EH (cell line): Measurements from ENCODE around the gene AP2M1.

Experiments
- DNase-seq: peaks from one replicate; pipeline ENCODE4 v3.0.0-alpha.2; 2015; ENCODE audit warnings: low read depth

AP2M1 gene

DNA sequence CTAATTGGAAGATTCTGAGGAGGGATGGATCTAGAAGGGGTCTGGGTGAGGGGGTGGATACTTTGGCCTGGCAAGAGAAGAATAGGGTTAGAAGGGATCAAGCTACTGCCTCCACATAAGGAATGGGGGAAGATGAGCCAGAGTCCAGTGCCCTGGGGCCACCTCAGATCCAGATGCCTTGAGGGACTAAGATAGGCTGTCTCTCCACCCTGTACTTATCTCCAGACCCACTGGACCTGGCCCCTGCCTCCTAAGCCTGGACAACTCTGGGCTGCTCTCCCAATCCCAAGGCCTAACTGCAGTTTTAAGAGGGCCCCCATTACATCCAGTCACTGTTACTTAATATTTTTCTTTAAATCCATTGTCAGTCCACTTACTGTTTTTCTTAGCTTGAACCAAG is 17.4 kb upstream of the AP2M1 start:
- DNase-seq, result no peak

DNA sequence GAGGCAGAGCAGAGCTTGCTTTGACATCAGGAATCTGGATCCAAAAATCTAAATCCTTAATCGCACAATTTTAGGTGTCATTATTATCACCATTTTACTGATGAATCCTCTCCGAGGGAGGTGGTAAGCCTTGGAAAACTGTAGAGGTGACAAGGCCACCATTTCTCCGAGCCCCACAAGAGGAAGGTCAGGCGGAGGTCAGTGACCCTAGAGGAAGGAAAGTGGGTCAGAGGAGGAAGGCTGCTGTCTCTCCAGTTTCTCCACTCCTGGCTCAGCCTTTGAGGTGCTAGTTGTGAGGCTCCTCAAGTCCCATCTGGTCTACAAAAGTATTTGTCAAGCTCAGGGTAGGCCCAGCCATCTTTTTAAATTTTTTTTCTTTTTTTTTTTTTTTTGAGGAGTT is 16.3 kb upstream of the AP2M1 start:
- no peak for DNase-seq

DNA sequence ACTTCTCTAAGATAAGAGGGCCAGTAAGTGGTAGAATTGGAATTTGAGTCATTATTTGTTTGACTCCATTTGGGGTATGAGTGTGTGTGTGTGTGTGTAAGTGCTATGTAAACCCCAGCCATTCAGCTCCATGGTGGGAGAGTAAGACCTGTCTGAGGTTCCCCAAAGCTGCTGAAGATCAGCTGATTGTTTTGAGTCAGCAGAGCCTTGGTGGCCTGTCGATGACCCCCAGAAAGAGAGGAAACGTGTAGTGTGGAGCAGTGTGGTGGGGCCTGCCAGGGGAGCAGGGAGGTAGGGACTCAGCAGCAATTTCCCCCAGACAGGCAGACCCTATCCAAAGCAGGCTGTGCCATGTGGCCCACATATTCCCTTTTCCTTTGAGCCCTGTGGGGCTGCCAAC is 14.2 kb upstream of the AP2M1 start:
- peak; percentile 67 for DNase-seq

DNA sequence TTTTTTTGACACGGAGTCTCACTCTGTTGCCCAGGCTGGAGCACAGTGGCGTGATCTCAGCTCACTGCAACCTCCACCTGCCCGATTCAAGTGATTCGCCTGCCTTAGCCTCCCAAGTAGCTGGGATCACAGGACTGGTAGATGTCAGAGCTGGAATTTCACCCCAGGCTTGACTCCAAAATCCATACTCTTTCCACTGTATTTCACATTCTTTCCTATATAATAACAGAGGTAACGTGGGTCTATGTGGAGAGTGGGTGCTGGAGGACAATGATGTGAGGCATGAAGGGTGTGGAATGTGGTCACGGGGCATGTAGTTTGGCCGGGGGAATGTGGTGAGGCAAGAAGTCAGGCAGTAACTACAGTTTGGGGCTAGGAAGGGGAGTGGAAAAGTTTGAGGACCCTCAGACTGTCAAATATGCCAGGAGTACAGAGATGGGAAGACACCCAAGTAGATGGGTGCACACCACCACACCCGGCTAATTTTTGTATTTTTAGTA is 12.0 kb upstream of the AP2M1 start:
- peak; percentile 61 for DNase-seq

DNA sequence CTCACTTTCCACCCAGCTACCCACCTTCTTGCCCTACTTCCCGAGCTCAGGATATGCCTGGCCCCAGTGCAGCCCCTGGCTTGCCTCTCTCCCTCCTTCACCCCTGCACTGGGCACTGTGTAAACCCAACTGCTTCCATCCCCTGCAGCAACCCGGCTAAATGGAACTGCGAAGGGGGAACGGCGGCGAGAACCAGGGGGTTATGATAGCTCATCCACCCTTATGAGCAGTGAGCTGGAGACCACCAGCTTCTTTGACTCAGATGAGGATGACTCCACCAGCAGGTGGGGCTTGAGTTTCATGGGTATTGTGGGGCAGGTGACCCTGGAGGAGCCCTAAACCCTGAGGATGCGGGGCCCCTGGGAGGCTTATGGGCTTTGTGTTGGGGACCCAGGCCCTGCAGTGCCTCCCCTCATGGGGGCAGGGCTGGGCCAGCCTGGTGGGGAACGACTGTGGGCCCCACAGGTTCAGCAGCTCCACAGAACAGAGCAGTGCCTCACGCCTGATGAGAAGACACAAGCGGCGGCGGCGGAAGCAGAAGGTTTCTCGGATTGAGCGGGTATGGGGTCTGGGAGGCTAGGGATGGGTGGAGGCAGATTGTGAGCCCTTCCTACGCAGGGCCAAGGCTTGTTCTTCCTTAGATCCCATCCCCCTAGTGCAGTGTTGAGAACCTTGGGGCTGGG is 9.9 kb upstream of the AP2M1 start:
- DNase-seq, result no peak

DNA sequence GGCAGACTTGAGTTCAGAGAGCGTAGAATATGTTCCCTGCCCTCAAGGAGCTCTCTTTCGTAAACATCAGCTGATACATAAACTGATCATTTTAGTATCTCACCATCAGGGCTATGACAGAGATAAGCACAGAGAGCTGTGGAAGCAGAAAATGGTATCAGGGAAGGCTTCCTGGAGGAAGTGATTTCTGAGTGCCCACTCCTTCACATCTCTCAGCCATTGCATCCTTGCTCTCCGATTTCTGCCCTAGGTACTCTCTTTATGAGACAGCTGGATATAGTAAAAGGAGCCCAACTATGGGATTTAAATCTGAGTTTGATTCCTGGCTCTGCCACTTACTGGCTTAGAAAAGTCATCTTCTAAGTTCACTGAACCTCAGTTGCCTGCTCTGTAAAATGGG is 9.1 kb upstream of the AP2M1 start:
- no peak for DNase-seq

DNA sequence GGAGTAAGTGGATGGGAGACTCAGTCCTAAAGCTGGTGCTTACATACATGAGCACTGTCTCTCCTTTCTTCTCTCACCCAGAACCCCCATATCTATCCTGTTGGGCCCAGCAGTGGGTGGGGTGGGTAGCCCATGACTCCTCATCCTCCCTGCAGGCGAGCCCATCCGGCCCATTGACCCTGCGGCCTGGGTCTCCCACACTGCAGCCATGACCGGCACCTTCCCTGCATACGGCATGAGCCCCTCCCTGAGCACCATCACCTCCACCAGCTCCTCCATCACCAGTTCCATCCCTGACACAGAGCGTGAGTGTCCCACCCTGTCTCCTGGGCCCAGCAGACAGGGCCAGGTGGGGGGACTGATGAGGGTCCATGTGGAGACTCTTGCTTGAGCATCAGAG is 8.0 kb upstream of the AP2M1 start:
- no peak for DNase-seq

DNA sequence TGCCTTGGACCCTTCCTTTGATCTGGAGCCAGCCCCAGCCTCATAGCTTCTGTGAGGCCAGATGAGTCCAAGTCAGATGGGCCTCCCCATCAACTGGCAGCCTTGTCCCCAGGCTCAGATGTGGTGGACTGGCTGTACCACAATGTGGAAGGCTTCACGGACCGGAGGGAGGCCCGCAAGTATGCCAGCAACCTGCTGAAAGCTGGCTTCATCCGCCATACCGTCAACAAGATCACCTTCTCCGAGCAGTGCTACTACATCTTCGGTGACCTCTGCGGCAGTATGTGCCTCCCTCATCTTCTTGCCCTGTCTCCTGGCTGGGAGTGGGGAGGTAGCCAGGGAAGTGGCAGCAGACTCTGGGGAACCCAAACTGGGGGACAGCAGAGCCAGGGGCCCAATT is 6.9 kb upstream of the AP2M1 start:
- no peak for DNase-seq

DNA sequence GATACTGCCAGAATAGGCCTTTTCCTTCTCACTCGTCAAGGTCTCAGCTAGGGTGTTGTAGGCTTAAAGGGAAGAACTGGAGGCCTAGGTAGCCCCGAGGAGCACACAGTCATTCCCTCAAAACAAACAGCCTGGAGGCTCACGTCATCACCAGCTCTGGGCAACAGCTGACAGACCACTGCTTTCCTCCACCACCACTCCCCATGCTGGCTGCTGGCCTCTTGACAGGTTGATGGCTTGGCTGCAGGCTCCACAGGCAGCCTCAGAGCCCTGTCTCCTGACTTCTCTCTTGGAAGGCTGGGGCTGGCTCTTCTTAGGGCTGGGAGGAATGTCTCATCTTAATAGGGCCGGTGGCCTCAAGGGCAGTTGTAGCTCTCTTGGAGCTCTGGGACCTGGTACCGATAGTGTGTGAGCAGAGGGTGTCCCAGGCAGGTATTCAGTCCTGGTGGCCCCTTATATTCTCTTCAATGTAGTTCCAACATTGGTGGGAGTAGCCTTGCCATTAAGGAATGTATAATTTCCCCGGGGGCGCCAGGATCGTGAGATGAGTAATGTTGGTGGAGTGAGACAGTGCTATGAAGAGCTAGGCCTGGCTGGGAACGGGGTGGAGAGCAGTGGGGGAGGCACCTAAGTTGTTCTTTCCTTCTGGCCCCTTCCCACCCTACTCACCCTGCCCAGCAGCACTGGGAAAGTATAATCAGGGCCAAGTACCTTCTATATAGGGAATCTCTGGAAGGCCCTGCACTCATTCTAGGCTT is 6.1 kb upstream of the AP2M1 start:
- DNase-seq, result peak; percentile 90

DNA sequence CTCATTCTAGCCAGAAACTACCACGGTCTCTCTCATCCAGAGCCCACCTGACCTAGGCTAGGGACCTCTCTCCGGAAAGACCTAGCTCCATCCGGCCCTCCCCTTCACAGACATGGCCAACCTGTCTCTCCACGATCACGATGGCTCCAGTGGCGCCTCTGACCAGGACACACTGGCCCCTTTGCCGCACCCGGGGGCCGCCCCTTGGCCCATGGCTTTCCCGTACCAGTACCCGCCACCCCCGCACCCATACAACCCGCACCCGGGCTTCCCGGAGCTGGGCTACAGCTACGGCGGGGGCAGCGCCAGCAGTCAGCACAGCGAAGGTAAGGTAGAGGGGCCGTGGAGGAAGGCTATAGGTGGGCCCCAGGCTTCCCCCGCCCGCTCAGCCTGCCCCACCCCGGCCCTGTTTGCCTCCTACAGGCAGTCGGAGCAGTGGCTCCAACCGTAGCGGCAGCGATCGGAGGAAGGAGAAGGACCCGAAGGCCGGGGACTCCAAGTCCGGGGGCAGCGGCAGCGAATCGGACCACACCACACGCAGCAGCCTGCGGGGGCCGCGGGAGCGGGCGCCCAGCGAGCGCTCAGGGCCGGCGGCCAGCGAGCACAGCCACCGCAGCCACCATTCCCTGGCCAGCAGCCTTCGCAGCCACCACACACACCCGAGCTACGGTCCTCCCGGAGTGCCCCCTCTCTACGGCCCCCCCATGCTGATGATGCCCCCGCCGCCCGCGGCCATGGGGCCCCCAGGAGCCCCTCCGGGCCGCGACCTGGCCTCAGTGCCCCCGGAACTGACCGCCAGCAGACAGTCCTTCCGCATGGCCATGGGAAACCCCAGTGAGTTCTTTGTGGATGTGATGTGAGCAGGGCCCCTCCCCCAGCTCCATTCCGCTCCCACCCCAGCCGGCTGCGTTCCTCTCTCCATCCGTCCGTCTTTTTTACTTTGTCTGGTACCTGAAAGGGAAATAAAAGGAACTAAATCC is 4.5 kb upstream of the AP2M1 start:
- no peak for DNase-seq

DNA sequence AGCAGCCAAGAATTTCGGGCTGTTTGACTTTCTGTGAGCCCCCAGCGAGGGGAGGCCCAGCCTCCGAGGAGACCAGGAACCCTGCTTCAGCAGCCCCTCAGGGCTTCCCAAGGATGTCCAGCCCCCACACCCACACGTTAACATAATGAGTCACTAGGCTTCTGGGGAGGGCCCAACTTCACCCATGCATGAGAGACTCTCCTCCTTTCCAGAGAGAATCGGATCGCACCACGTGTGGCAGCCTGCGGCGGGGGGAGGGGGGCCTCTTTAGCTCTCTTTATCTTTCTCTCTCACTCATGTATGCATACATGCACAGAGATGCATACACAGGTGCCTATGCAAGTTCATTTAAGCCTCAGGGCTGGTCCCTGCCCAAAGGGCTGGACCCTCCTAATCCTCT is 3.1 kb upstream of the AP2M1 start:
- peak; percentile 85 for DNase-seq

DNA sequence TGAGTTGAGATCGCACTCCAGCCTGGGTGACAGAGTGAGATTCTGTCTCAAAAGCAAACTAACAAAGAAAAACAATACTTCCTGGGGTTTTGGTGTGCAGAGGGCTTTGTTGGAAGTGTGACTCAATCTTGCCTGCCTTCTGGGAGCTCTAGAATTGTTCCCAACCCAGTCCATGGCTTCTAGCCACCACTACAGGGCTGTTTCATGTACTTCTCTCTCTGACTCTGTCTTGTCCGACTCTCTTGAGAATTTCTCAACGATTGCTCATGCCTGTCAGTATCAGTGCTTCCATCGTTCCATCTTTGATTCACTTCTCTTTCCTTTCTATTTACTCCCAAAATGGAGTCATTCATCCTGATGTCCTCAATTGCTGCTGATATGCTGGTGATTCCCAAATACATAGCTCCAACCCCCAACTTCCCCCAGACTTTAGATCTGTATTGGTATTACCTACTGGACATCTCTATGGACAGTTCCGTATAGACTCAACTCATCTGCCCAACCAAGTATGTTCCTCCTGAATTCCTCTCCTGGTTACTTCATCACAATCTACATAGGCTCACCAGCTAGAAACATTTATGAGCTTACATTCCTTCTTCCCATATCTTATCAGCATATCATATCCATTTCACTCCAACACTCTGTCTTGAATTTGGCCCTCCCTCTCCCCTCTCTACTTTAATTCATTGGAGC is 1.8 kb upstream of the AP2M1 start:
- DNase-seq, result peak; percentile 97

DNA sequence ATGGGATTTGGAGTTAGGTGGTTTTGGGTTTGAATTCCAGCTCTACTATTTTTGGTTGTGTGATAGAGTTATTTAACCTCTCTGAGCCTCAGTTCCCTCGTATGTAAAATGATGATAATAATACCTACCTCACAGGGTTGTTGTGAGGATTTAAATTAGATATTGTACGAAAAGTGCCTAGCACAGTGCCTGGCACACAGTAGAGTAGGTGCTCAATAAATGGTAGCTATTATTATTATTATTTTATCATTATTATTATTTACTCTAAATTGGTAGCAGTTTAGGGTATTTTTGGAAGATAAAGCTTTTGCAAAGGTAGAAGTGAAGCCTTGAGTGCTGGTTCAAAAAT is 1.3 kb upstream of the AP2M1 start:
- DNase-seq, result no peak

DNA sequence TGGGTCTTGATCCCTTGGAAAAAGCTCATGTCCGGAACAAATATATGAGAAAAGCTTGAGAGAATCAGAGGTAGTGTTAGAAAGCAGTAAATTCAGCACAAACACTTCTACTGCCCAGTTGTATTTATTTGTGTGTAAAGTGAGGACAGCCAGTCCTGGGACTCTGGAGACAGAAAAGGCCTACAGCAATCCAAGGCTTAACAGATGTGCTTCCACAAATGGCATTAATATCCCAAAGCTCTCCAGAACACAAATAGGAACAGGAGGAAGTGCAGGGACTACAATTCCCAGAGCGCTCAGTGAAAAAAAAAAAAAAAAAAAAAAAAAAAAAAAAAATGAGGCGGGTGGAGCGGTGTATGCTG is 390 bp upstream of the AP2M1 start:
- no peak for DNase-seq

DNA sequence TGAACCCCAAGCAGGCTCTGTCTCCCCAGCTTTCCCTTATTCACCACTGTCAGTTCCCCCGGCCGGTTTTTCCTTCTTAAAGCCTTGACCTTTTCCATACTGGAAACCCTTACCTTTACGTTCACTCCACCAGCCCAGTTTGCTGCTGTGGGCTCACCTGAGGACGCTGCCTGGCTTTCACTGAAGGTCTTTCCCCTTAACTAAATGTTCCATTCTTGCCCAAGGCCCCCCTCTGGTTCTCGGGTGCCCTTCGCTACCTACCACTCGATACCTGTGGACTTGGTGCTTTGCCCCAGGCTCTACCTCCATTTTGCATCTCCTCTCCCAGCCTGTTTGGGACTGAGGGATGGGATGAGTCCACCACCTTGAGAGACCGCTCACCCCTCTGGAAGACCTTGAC is 851 bp downstream of the AP2M1 start:
- DNase-seq, result no peak

DNA sequence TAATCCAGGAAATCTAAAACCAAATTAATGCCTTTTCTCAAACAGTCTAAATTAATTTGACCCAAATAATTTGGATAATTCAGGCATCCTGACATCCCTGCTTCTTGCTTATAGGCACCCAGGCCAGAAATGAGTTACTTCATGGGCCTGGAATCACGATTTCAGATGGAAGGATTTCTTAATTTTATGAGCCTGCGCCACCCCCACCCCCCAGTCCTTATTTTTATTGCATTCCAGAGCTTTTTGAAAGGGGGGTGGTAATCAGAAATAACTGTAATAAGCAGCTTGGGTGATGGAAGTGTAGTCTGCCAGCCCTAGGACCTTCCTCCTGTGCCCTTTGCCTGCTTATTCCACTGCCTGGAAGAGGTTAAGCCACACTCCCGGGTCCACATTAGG is 1.3 kb downstream of the AP2M1 start:
- DNase-seq, result peak; percentile 73

DNA sequence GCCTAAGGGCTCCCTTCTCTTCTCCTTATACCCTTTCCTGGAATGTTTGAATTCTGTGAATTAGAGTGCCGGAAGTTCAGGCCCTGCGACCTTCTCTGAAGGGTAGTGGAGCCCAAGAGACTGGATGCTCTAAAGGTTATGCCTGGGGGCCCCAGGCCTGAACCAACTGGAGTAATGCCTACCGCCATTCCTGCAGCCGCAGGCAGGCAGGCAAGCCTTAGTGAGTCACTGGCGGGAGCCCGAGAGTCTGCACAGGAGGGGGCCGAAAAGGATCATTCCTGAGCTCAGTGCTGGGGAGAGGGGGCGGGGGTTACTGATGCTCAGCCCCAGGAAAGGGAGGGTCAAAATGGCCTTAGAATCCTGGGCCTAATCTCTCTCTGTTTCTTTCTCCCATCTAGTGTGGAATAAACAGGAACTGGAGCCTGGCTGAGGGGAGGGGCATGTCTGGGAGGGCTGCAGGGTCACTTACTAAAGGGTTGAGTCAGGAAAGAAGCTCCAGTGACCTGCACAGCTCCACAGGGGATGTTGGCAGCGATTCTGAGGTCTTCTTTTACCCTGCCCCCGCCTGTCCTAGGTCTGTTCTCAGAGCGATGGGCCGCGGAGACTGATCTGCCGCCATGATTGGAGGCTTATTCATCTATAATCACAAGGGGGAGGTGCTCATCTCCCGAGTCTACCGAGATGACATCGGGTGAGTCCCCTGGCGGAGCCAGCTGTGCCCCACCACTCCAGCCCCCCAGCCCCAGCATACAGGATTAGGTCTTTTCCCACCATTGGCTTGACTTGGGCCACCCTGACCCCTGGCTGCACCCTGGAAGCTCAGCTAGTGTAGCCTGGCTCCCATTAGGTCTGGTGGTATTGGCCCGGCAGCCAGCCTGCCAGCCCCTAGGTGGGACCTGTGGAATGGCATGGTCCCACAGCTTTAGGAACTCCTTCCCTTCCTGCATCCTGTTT is 2.0 kb downstream of the AP2M1 start:
- DNase-seq, result peak; percentile 99

DNA sequence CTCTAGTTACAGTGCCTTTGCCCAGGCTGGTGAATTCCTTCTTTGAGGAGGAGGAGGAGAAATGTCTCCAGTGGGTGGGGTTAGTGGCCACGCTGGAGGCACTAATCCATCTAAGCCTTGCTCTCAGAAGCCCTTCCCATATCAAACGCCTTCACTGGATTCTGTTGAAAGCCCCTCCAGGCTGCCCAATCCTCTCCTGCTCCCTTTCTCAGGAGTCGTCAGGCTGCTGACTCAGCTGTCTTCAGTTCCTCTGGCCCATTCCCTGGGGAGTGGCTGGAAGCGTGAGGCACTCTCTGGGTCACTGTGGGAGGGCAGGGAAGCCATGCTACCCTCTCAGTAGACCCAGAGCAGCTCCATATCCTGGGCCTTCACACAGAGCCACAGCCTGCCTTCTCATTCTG is 2.7 kb downstream of the AP2M1 start:
- DNase-seq, result peak; percentile 77

DNA sequence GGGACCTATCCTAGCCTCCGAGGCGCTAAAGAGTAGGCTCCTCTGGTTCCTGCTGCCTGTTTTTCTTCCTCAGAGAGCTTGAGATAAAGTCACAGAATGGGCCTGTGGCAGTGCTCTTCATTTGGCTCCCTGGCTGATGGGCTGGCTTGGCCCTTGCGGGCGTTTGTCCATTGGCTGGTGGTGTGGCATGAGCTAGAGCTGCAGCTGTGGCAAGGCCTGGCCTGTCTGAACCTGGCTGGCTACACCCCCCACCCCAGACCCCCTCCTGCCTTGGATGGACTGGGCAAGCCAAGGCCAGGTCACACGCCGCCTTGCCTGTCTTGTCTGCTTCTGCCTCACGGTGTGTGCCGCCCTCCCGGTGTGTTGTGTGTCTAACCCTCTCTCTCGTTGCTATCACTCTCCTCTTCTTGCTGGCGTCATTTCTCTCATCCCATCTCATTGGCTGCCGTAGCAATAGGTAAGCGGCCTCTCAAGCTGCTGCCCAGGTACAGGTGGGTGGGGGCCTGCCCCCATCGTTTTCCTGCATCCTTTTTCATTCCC is 3.2 kb downstream of the AP2M1 start:
- DNase-seq, result no peak

DNA sequence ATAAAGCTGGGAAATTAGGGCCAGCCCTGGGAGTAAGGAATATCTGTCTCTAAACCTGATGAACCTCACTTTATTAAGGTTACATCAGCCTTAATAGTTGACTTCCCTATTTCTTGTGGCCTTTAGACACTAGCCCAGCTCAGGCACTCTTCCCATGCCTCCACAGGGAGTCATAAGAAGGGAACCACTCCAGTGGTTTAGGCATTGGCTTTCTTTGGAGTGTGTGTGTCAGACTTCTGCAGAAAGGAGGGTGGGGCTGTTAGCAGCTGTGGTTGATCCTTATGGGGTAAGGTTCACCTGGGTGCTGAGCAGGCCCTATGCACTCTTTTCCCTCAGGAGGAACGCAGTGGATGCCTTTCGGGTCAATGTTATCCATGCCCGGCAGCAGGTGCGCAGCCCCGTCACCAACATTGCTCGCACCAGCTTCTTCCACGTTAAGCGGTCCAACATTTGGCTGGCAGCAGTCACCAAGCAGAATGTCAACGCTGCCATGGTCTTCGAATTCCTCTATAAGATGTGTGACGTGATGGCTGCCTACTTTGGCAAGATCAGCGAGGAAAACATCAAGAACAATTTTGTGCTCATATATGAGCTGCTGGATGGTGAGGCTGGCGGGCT is 4.0 kb downstream of the AP2M1 start:
- no peak for DNase-seq
